Measurements from ENCODE around the gene CD19. TPM values are rescaled to one million over a fixed set of nuclear protein-coding genes. Genes with fewer than 3 reads are reported as not detected.

CD19 gene
- total RNA-seq, 1 donor from 2014 or later: not detected

- TF ChIP-seq POLR2A (IDR thresholded peaks at IDR 0.05) (no peak), CTCF (IDR thresholded peaks at IDR 0.05) (no peak)
- no peaks in the 10 kb centered on the region for H3K36me3 ChIP-seq
- H3K4me1 ChIP-seq: peaks cover 14% of the 10 kb centered on the region
- intact Hi-C loops (cut with DNase I): loop anchor here (10.0 kb wide), 1 partner anchor 128 kb away; no protein-coding TSS in a partner anchor
- H3K4me3 ChIP-seq: no peak overlapping the region
- no peak overlapping the region for H3K27ac ChIP-seq
- no peaks in the 10 kb centered on the region for H3K27me3 ChIP-seq
- H3K9me3 ChIP-seq: no peaks in the 10 kb centered on the region
- DNase-seq (ENCODE audit: extremely low spot score in 2 of 2): no peak
Observed at GRCh38 chr16:28943281-28943680, 11.5 kb downstream of the CD19 start.

GRCh38 chr16:28946681-28947080, 14.9 kb downstream of the CD19 start:
- Histone ChIP-seq H3K36me3 (no peaks in the 10 kb centered on the region), H3K27me3 (no peaks in the 10 kb centered on the region), H3K27ac (no peak overlapping the region), H3K4me3 (no peak overlapping the region), H3K9me3 (no peaks in the 10 kb centered on the region), H3K4me1 (peaks cover 24% of the 10 kb centered on the region)
- TF ChIP-seq CTCF (IDR thresholded peaks at IDR 0.05) (no peak), POLR2A (IDR thresholded peaks at IDR 0.05) (no peak), POLR2AphosphoS5 (IDR thresholded peaks at IDR 0.05; ENCODE audit: insufficient read depth in 1 of 2, low read depth in 1 of 2) (no peak)
- no peak for DNase-seq (ENCODE audit: extremely low spot score in 2 of 2)
- intact Hi-C loops (cut with DNase I): loop anchor here (10.0 kb wide), 1 partner anchor 132 kb away; no protein-coding TSS in a partner anchor

GRCh38 chr16:28950648-28951409, 19.1 kb downstream of the CD19 start, which contains the start of gene NFATC2IP:
Gene NFATC2IP, plus strand, starts transcription at chr16:28950937. Its CDS starts 75 bp downstream, at chr16:28951012.
- no peaks in the 10 kb centered on the region for H3K27me3 ChIP-seq
- DNase-seq (ENCODE audit: extremely low spot score in 2 of 2): peak; percentile 99 to 100
- H3K9me3 ChIP-seq: no peaks in the 10 kb centered on the region
- intact Hi-C loops (cut with DNase I): no loop called here
- H3K27ac ChIP-seq: peak within 1 kb of the TSS; percentile 70
- TF ChIP-seq CTCF (IDR thresholded peaks at IDR 0.05): no peak
- peak; percentile 81 to 99 for TF ChIP-seq POLR2AphosphoS5 (IDR thresholded peaks at IDR 0.05; ENCODE audit: insufficient read depth in 1 of 2, low read depth in 1 of 2)
- peaks cover 0 to 30% of the 10 kb centered on the region in 2 donors for H3K36me3 ChIP-seq
- H3K4me3 ChIP-seq: peak within 1 kb of the TSS; percentile 69 to 95
- peaks cover 26% of the 10 kb centered on the region for H3K4me1 ChIP-seq

GRCh38 chr16:28951410-28951943, 19.7 kb downstream of the CD19 start:
- H3K9me3 ChIP-seq: no peaks in the 10 kb centered on the region
- intact Hi-C loops (cut with DNase I): no loop called here
- H3K36me3 ChIP-seq: peaks cover 0 to 36% of the 10 kb centered on the region in 2 donors
- H3K27me3 ChIP-seq: no peaks in the 10 kb centered on the region
- peak overlapping the region; percentile 69 to 95 for H3K4me3 ChIP-seq
- DNase-seq (ENCODE audit: extremely low spot score in 2 of 2): no peak
- peaks cover 24% of the 10 kb centered on the region for H3K4me1 ChIP-seq
- peak overlapping the region; percentile 69 for H3K27ac ChIP-seq
- TF ChIP-seq POLR2AphosphoS5 (IDR thresholded peaks at IDR 0.05; ENCODE audit: insufficient read depth in 1 of 2, low read depth in 1 of 2) (no peak), POLR2A (IDR thresholded peaks at IDR 0.05) (no peak), CTCF (IDR thresholded peaks at IDR 0.05) (no peak)

GRCh38 chr16:28958216-28958615, 26.4 kb downstream of the CD19 start:
- no peaks in the 10 kb centered on the region for H3K9me3 ChIP-seq
- H3K27ac ChIP-seq: no peak overlapping the region
- DNase-seq (ENCODE audit: extremely low spot score in 2 of 2): no peak
- H3K27me3 ChIP-seq: no peaks in the 10 kb centered on the region
- intact Hi-C loops (cut with DNase I): no loop called here
- no peaks in the 10 kb centered on the region for H3K4me1 ChIP-seq
- TF ChIP-seq POLR2A (IDR thresholded peaks at IDR 0.05) (no peak), CTCF (IDR thresholded peaks at IDR 0.05) (no peak), POLR2AphosphoS5 (IDR thresholded peaks at IDR 0.05; ENCODE audit: insufficient read depth in 1 of 2, low read depth in 1 of 2) (no peak)
- H3K36me3 ChIP-seq: peaks cover 0 to 56% of the 10 kb centered on the region in 2 donors
- H3K4me3 ChIP-seq: no peak overlapping the region
